Fibroblast of mammary gland (primary cell): ENCODE data around the gene BCL2.

ENCODE experiments used
- DNase-seq: peaks from one replicate; pipeline ENCODE4 v3.0.0-alpha.2; 2010; ENCODE audit warnings: low read depth
- H3K4me3 ChIP-seq: 2 replicates; pipeline ENCODE4 v1.5.1; 2011; ENCODE audit warnings: low read depth, mild to moderate bottlenecking, low read length, moderate library complexity; ENCODE audit not compliant: control insufficient read depth
- TF ChIP-seq, protein P1 (sequence below): conservative IDR thresholded peaks from 2 replicates; pipeline ENCODE4 v1.5.1; 2011; ENCODE audit warnings: low read depth, low read length, inconsistent platforms; ENCODE audit not compliant: control insufficient read depth, insufficient read depth

BCL2 gene

DNA sequence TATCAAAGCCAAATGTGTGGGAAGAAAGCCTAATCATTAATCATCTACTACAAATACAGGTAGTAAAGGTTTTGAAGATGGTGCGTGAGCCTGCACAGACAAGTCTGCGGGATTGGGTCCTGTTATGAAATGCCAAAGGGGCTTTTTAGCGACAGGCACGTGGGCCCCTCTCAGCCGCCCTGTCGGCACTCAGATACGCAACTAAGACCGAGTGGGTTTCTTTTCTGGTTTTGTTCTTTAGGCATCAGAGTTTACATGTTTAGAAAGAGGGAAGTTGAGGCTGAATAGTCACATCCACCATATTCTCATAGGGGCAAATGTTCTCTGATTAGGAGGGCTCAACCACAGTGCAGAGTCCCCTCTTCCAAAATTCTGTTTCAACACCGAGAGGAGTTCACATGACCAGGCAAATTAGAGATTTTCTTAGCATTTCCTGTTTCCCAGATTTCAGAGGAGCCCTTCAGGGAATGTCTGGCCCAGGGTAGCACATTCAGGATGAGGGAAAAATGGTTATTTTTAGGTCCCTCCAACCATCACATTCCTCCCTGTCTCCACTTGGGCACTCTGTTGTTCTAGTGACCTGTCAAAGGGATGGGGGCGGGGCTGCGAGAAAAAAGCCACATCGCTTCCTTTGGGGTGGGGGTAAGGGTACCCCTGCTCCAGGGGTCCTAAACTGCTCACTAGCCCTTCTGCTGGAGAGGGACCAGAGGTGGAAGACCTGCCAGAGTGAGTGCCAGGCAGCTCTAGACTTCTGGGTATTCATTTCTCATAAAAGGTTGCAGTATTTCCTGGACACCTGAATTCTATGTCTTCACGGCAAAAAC lies 159.2 kb downstream of the BCL2 start:
- TF ChIP-seq, protein P1, sequence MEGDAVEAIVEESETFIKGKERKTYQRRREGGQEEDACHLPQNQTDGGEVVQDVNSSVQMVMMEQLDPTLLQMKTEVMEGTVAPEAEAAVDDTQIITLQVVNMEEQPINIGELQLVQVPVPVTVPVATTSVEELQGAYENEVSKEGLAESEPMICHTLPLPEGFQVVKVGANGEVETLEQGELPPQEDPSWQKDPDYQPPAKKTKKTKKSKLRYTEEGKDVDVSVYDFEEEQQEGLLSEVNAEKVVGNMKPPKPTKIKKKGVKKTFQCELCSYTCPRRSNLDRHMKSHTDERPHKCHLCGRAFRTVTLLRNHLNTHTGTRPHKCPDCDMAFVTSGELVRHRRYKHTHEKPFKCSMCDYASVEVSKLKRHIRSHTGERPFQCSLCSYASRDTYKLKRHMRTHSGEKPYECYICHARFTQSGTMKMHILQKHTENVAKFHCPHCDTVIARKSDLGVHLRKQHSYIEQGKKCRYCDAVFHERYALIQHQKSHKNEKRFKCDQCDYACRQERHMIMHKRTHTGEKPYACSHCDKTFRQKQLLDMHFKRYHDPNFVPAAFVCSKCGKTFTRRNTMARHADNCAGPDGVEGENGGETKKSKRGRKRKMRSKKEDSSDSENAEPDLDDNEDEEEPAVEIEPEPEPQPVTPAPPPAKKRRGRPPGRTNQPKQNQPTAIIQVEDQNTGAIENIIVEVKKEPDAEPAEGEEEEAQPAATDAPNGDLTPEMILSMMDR, result no peak
- H3K4me3 ChIP-seq, result no peak overlapping the region
- no peak for DNase-seq

GRCh38 chr18:63159590-63159989 lies 160.0 kb downstream of the BCL2 start:
- DNase-seq, result no peak
- no peak overlapping the region for H3K4me3 ChIP-seq
- TF ChIP-seq, protein P1, result no peak

DNA sequence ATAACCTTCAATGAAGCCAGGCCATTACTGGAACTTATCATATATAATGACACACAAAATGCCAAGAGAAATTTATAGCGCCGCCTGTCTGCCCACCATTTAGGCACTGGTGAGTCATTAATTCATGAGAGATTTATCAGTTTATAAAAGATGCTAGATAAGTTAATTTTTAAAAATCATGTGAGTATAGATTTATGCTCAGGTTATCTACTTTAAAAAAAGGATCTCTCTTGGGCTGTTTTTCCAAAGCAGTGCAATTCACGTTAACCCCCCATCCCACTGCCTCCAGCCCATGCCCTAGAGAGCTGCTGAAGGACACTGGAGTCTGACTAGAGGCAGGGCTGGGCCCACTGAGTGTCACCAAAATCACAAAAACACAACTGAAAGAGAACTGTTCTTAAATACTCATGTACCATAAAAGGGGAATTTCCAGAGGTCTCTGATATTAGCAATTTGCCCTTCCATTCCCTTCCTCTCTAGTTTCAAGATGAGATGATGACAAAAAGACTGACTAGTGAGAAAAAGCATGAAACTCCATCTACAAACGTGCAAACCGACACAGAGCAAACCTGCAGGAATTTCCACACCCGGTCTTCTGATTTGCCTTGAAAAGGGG lies 160.8 kb downstream of the BCL2 start:
- TF ChIP-seq, protein P1, result no peak
- H3K4me3 ChIP-seq, result no peak overlapping the region
- DNase-seq, result no peak

- no peak overlapping the region for H3K4me3 ChIP-seq
Measured at GRCh38 chr18:63158012-63158631, 161.4 kb downstream of the BCL2 start.

DNA sequence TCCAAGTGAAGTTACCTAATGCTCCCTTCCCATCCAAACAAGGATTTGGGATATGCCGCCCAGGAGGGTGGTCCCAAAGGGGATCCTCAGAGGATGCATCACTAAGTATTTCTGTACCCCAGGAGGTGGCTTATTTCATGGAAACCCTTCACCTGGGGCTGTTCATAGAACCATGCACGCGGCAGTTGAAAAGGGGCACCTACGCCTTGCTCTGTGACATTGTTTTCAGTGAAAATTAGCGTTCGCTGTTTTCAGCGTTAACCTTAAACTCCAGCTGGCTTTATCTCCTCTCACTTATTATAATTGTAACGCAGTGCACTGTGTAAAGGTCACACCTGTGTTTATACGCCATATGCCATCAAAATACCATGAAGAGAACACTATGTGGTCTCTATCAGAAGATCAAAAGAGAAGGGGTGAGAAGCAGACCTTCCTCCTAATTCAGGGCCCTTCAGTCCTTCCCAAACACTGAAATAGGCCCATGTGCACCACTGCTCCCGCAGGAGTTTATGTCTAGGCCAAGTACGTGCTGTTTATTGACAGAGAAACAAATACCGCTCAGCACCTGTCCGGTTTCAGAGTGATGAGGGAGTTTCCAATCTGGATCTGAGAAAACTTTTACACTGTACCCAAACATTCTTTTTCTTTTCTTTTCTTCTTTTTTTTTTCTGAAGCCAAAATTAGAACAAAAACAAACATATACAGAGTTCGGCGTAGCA lies 162.1 kb downstream of the BCL2 start:
- H3K4me3 ChIP-seq, result no peak overlapping the region
- no peak for DNase-seq

More at GRCh38 chr18:63158012-63158631, 161.4 kb downstream of the BCL2 start:
- DNase-seq, result no peak
- TF ChIP-seq, protein P1, result no peak

More for the DNA sequence above, 162.1 kb downstream of the BCL2 start:
- TF ChIP-seq, protein P1, result no peak
